HG03064 (cell line): ENCODE data around the gene PKP4.
"Not testable (repeated sequence)": the region's sequence is repeated elsewhere in the genome, so short reads cannot be mapped to it uniquely, and the experiment has no call there.

Source experiments
- ATAC-seq: cut with Tn5 transposase; IDR thresholded peaks from one replicate; pipeline ENCODE4 v1.9.1; 2021; ENCODE audit warnings: low read depth; ENCODE audit not compliant: unreplicated experiment

The PKP4 gene, protein sequence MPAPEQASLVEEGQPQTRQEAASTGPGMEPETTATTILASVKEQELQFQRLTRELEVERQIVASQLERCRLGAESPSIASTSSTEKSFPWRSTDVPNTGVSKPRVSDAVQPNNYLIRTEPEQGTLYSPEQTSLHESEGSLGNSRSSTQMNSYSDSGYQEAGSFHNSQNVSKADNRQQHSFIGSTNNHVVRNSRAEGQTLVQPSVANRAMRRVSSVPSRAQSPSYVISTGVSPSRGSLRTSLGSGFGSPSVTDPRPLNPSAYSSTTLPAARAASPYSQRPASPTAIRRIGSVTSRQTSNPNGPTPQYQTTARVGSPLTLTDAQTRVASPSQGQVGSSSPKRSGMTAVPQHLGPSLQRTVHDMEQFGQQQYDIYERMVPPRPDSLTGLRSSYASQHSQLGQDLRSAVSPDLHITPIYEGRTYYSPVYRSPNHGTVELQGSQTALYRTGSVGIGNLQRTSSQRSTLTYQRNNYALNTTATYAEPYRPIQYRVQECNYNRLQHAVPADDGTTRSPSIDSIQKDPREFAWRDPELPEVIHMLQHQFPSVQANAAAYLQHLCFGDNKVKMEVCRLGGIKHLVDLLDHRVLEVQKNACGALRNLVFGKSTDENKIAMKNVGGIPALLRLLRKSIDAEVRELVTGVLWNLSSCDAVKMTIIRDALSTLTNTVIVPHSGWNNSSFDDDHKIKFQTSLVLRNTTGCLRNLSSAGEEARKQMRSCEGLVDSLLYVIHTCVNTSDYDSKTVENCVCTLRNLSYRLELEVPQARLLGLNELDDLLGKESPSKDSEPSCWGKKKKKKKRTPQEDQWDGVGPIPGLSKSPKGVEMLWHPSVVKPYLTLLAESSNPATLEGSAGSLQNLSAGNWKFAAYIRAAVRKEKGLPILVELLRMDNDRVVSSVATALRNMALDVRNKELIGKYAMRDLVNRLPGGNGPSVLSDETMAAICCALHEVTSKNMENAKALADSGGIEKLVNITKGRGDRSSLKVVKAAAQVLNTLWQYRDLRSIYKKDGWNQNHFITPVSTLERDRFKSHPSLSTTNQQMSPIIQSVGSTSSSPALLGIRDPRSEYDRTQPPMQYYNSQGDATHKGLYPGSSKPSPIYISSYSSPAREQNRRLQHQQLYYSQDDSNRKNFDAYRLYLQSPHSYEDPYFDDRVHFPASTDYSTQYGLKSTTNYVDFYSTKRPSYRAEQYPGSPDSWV

DNA sequence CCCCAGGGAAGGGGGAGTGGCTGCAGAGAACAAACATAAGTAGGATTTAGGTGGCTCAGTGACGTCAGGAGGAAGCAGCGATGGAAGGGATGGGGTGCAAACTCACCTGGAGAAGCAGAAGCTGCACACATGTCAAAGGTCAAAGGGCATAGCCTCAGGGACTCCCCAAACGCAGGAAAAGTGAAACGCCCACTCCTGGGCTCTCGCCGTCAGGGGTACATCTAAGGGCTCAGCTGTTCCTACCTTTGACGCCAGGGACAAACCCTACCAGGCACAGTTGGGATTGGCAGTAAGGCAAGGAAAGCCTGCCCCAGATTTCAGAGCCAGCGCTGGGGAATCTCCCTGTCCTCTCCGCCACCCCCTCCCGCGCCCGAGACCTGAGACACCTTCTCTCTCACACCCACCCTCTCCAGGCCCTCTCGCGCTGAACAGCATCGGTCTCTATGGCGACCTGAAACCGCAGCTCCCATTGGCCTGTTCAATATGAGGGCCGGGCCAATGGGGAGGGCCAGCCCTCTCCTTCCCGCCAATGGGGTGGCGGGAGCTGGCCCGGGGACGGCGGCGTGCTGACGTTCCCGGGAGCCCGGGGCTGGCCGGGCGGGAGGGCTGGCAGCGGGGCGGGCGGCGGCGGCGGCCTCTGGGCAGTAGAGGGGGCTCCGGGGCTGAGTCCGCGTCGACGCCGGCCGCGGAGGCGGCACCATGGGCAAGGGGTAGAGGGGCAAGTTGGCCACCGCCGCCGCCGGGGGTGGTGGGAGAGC lies at the start of gene PKP4, which contains the start of gene CCDC148:
PKP4 (plus strand) TSS at position 644 of the 758 bp plus-strand sequence. CDS start 76,233 bp downstream, outside the sequence.
CCDC148 (minus strand) TSS at position 445 of the 758 bp plus-strand sequence; CDS start at position 131, 314 bp downstream.
- ATAC-seq: peak; percentile 83

DNA sequence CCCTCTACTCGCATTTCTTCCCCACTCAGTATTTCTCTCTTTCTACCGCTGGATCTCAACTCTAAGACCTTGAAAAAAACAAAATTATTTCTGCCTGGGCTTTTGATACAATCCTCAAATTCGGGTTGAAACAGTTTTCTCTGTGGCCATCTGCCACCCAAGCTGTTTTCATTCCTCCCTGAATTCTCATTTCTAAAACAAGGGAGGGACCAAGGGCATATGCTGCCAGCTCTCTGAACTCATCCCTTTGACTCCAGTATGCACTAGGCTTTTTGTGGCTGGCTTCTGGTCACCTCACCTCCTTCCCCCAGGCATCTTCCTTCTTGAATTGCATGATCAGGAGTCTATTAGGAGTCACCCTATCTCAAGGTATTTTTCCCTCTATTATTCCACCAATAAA lies 49.7 kb upstream of the PKP4 start:
- no peak for ATAC-seq

DNA sequence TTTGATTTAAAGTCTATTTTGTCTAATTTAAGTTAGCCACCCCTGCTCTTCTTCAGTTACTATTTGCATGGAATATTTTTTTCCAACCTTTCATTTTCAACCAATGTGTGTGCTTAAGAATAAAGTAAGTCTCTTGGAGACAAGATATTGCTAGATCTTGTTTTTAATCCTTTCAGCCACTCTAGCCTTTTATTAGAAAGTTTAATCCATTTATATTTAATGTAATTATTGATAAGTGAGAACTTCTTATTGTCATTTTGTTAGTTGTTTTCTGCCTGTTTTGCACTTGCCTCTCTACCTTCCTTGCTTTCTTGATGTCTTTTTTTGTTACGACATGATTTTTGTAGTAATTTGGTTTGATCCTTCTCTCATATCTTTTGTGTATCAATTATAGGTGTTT lies 46.6 kb upstream of the PKP4 start:
- ATAC-seq: no peak

DNA sequence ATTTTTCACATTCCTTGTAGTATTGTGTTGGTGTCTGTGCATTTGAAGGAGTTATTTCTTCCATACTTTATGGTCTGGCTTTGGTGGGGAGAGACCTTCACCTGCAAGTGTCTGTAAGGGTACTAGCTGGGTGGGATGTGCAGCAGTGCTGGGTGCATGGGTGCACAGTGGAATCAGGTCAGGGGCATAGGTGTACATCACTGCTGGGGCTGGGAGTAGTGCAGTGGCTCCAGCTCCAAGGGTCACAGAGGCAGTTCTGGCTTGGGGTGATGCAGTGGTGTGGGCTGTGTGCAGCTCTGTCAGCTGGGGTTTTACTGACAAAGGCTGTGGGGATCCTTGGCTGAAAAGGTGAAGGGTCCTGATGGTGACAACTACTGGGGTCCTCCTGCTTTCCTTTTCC lies 45.0 kb upstream of the PKP4 start:
- ATAC-seq: no peak

DNA sequence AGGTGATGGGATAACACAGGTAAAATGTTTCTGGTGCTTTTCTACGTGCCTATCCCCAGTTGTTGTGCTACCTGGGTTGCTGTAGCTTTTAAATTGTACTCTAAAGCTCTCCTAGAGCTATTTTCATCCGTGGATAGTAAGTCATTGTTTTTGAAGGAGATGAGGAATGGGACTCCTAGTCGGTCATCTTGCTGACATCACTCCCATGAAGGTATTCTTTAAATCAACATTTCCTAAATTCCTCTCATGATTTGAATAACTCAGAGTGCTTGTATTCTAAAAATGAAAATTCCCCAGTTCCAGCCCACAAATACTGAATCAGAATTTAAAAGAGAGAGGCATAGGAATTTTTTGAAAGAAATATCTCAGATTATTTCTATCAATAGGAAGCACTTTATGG lies 44.5 kb upstream of the PKP4 start:
- no peak for ATAC-seq

DNA sequence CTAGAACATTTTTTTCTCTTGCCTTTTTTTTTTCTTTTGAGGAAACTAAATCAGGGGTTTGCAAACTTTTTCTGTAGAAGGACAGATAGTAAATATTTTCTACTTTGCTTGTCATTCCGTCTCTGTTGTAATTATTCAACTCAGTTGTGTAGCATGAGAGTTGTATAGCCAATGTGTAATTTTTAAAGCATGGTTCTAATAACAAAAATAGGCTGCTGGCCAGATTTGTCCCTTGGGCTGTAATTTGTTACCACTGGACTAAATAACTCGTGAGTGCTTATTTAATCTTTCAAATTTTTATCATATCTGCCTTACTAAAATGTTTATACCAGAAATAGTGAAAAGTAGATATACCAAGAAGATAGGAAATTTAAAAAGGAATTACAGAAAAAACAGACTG lies 43.2 kb upstream of the PKP4 start:
- no peak for ATAC-seq

DNA sequence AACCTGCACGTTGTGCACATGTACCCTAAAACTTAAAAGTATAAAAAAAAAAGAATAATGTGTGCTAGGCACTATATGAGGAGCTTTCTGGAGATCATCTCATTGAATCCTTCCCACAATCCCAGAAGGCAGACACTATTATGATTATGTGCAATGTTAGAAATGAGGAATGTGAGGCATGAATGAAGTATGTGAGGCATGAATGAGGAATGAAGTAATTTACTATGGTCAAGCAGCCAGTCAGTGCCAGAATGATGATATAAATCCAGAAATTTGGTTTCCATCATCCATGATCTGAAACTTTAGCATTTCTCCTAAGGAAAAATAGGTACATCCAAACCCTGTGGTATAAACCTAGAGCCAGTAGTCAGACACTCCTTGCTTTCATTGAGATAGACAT lies 42.2 kb upstream of the PKP4 start:
- ATAC-seq: no peak

DNA sequence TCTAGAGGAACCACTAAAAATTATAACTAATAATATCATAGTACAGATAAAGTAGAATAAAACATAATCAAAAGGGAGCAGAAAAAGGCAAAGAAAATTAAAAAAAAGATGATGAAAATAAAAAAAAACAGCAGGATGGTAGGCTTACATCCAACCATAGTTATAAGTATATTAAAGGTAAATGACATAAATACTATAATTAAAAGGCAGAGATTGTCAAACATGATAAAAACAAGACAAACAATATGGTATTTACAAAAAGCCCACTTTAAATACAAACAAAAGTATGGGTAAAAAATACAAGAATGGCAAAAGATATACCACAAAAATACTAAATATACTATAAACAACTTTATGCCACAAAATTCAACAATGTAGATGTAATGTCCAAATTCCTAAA lies 24.6 kb upstream of the PKP4 start:
- ATAC-seq: no peak

DNA sequence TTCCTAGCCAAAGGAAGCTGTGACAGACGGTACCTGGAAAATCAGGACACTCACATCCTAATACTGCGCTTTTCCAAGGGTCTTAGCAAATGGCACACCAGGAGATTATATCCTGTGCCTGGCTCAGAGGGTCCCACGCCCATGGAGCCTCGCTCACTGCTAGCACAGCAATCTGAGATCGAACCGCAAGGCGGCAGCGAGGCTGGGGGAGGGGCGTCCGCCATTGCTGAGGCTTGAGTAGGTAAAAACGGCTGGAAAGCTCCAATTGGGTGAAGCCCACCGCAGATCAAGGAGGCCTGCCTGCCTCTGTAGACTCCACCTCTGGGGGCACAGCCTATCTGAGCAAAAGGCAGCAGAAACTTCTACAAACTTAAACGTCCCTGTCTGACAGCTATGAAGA lies 23.0 kb upstream of the PKP4 start:
- not testable (repeated sequence) for ATAC-seq

DNA sequence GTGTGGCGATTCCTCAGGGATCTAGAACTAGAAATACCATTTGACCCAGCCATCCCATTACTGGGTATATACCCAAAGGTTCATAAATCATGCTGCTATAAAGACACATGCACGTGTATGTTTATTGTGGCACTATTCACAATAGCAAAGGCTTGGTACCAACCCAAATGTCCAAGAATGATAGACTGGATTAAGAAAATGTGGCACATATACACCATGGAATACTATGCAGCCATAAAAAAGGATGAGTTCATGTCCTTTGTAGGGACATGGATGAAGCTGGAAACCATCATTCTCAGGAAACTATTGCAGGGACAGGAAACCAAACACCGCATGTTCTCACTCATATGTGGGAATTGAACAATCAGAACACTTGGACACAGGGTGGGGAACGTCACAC lies 17.7 kb upstream of the PKP4 start:
- ATAC-seq: not testable (repeated sequence)

DNA sequence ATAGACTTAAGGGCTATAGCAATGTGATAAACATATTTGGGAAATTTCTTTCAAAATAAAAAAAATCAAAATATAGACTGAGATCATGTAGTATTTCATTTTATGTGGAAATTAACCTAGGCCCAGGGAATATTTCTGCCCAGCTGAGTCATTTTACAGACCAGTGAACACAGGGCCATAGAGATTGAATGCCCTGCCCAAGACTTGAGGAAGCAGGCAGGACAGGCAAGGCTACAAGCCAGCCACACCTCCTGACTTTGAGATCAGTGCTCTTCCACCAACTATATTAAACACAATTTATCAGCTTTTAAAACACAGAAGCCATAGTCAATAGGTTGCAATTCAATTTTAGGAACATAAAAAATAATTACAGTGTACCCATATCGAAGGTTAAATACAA lies 13.1 kb upstream of the PKP4 start:
- ATAC-seq: no peak

DNA sequence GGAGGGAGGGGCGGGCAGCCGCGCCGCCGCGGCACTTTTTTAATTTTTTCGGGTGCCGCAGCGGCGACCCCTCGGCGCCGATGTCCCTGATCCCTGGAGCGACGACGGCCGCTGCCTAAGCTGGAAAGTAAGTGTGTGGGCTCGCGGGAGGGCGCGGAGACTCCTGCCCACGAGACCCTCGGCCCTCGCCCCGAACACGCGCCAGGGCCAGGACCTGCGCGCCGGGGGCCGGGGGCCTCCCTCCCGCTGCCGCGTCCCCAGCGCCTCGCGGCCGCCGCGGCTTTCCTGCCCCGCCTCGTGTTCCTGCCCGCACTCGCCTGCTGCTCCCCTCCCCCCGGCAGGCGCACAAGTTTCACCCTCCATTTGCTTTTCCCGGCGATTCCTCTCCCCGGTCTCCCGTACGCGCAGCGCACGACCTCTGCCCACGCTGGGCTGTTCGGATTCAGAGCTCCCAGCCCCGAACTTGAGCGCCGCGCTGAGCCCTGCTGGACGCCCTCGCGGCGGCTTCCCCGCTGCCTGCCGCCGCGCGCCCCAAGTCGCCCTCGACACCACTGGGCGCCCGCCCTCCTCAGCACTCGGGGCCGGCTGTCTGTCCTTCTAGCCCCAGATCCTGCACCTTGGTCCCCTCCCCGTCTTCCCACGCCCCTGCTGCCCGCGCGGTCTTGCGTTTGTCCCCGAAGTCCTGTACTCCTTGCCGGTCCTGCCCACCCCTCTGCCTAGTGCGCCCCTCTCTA lies 507 bp downstream of the PKP4 start:
- ATAC-seq: peak; percentile 33

DNA sequence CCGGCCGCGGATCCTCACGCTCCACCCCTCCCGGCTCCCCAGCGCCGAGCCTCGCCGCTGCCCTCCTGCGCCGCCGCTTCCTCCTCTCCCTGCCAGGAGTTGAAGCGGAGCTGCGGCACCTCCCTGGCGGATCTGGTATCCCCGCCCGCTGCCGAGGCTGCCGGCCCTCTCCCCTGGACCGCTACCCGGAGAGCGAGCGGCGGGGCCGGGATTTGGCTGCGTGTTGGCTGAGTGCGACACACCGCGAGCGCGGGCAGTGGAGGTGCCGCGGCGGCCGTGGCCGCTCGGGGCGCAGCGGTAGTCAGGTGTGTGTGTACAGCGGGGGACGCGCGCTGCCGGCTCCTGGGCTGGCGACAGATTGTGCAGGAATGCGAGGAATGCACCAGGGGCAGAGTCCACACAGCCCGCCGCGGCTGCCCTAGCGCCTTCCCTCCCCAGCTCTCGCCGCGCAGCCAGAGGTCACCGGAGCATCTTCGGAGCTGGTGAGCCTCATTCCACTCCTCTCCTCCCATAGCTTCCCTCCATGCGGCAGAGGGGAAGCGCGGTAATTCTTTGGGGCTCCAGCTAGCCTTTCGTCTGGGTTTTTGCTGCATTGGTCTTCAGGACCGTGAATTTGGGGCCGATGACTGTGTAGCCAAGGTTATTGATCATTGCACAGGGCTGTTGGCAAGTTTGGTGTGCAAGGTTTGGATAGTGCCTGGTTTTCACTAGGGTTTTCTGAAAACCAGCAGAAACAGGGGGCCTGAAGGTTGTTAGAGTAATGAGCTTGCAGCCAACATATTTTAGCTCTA lies 1.3 kb downstream of the PKP4 start:
- ATAC-seq: peak; percentile 49

DNA sequence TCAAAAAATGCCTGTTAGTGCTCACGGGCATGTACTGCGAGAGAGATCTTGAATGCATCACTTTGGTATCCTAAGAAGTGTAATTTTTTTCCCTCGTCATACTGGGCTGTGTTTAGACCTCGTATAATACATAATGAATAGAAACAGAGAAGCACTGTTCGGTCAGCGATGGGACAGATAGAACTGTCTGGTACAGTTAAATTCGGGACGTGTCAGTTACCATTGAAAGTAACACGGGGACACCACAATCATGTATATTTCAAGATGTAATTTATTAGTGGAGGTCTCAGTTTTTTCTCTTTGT lies 1.8 kb downstream of the PKP4 start:
- ATAC-seq: no peak

DNA sequence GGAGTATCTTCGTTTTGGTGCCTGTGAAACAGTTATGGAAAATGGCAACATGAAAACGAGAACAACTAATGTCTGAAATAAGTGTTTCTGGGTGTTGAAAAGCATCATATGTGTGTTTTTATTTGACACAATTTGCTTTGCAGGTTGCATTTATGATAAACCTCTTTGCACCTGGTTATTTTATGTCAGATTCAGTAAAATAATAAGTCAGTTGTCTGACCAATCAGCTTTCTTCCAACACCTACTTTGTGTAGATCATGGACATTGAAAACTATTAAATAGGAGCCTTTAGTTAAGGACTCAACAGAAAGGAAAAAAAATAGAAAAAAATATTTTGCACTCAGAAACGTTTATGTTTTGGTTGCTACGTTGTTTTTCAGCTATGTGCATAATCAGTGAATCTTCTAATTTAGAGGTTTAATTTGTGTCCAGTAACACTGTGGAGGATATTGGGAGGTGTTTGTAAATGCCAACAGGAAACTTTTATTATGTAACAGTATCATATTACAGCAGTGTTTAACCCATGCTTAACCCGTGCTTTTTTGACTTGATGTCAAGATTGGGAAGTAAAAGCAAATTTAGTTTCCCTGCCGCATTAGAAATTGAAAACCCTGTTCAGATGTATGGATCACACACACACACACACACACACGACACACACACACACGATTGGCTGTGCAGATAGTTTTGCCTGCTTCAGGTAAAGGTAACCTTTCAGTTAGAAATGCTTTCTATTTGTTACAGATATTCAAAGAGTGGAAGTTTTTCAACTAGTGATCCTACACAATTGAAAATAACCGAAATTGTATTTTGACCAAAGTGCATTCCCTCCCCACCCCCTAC lies 2.6 kb downstream of the PKP4 start:
- no peak for ATAC-seq

DNA sequence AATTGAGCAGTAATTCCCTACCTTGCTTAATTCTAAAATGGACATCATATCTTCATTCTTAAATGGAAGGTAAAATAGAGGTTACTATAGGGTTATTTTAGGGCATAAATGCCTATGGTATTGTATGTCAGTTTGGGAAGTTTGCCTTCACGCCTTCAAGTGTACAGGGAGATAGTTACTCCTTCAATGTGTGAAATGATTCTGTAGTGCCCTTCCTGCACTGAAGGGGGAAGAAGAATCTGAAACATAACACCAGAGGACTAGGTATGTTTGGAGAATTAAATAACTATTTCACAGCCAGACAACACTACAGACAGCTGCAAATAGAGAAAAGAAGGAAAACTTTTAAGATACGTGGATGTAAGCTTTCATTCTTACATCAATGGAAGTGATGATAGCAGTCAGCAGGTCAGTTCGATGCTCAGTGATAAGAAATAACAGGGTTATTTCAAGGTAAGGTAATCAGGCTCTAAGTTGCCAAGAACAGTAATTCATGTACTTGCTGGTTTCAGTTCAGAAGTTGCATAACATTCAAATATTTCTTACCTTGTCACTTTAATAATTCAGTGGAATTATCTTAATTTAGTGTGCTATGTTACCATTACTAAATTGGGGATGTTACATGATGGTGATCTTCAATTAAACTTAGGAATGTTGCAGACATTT lies 4.0 kb downstream of the PKP4 start:
- no peak for ATAC-seq

DNA sequence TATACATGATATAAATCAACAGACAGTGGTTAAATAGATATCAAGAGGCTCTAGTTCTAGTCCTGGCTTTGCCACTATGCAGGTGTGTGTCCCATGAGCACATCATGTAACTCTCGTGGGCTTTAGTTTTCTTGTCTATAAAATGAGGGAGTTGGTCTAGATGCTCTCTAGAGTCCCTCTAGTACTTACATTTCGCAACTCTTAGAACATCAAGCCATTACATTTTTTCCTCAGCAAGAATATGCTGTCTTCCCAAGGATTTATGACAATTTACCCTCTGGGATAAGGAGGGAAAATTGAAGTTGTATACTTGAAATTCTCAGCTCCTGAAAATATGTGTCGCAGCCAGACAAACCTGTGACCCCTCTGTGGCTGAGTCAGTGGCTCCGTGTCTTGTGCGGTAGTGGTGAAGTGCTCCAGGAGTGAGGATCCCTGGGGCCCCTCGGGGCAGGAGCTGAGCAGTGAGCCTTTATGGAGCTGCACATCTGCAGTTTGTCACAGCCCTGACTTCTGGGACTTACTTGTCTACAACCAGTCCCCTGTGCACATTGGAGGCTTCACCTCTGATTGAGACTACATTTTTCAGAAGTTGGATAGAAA lies 6.8 kb downstream of the PKP4 start:
- no peak for ATAC-seq
